Naive B cell (primary cell): ENCODE data around the gene NCAM2. TPM values are rescaled to one million over a fixed set of nuclear protein-coding genes. Genes with fewer than 3 reads are reported as not detected.

Source experiments
- ATAC-seq, 2 donors: fragments of 150-1000 bp; cut with Tn5 transposase; 2 replicates each; pipeline ENCODE4 v1.10.0; 2021; ENCODE audit warnings: low read depth in 2 of 2, mild to moderate bottlenecking in 2 of 2, moderate library complexity in 2 of 2
- DNase-seq: peaks from one replicate; pipeline ENCODE4 v3.0.0; 2022
- H3K27ac Mint-ChIP-seq, 6 donors: one replicate each; pipeline ENCODE4 v1.8.0; 2020 to 2022; ENCODE audit warnings: mild to moderate bottlenecking in 6 of 6, mixed read lengths in 6 of 6, moderate library complexity in 5 of 6, inconsistent platforms in 2 of 6
- H3K27me3 Mint-ChIP-seq, 3 donors: one replicate each; pipeline ENCODE4 v1.8.0; 2021 to 2022; ENCODE audit warnings: mixed read lengths in 3 of 3, mild to moderate bottlenecking in 1 of 3
- H3K36me3 Mint-ChIP-seq, 2 donors: one replicate each; pipeline ENCODE4 v1.8.0; 2020 to 2022; ENCODE audit warnings: mixed read lengths in 2 of 2, inconsistent platforms in 1 of 2, mild to moderate bottlenecking in 1 of 2
- H3K4me1 Mint-ChIP-seq, 3 donors: one replicate each; pipeline ENCODE4 v1.8.0; 2020 to 2022; ENCODE audit warnings: mixed read lengths in 3 of 3, inconsistent platforms in 1 of 3, mild to moderate bottlenecking in 1 of 3, moderate library complexity in 1 of 3
- H3K4me3 Mint-ChIP-seq, 8 donors: one replicate each; pipeline ENCODE4 v1.8.0; 2020 to 2022; ENCODE audit warnings: mild to moderate bottlenecking in 8 of 8, mixed read lengths in 8 of 8, moderate library complexity in 8 of 8, inconsistent platforms in 2 of 8
- H3K9me3 Mint-ChIP-seq, 7 donors: one replicate each; pipeline ENCODE4 v1.8.0; 2020 to 2022; ENCODE audit warnings: mixed read lengths in 7 of 7, mild to moderate bottlenecking in 5 of 7, inconsistent platforms in 2 of 7, moderate library complexity in 1 of 7
- polyA plus RNA-seq, 6 donors: library from polyadenylated mRNA; unstranded; fragments of 300-500 nt; fragmentation: Illumina TruSeq; gene quantifications; one replicate each; pipeline ENCODE4 v1.2.3, GENCODE V29; 2021; ENCODE audit warnings: low read depth in 6 of 6

The NCAM2 gene
- polyA plus RNA-seq, 6 donors from 2014 or later, result 0.44 to 2.5 (median 2.4) TPM; not detected in 3

GRCh38 chr21:21001591-21002100, 3.4 kb downstream of the NCAM2 start:
- DNase-seq (no peak), ATAC-seq (no peak)
- H3K9me3 Mint-ChIP-seq, result no peaks in the 10 kb centered on the region
- H3K27me3 Mint-ChIP-seq, result peaks cover 12 to 39% (median 19%) of the 10 kb centered on the region in 3 donors
- peak overlapping the region in 1 of 6 donors; percentile 45 for H3K27ac Mint-ChIP-seq
- no peak overlapping the region for H3K4me3 Mint-ChIP-seq
- H3K4me1 Mint-ChIP-seq, result peaks cover 6 to 16% (median 12%) of the 10 kb centered on the region in 3 donors
- H3K36me3 Mint-ChIP-seq, result no peaks in the 10 kb centered on the region

DNA sequence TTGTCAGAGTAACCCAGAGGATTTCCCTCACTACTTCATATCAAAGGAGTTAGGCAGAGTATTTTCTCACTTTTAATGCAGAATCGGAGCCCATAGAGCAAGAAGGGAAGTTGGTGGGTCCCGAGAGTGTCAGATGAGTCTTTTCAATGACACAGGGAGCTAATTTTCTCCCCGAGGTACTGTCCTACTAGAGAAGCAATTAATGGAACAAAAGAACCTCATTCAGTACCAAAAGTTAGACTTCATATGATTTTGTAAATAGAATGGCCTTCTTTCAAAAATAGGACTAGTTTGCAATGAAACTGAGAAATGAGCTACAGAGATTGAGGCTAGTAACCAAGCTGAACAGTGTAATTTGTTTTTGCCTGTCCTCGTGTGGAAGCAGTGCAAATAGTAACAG, 3.9 kb downstream of the NCAM2 start:
- no peaks in the 10 kb centered on the region for H3K36me3 Mint-ChIP-seq
- peaks cover 12 to 34% (median 17%) of the 10 kb centered on the region in 3 donors for H3K27me3 Mint-ChIP-seq
- peak overlapping the region in 1 of 6 donors; percentile 45 for H3K27ac Mint-ChIP-seq
- no peak for ATAC-seq
- H3K9me3 Mint-ChIP-seq, result no peaks in the 10 kb centered on the region
- H3K4me3 Mint-ChIP-seq, result no peak overlapping the region
- H3K4me1 Mint-ChIP-seq, result peaks cover 4 to 11% (median 7%) of the 10 kb centered on the region in 3 donors
- DNase-seq, result no peak

GRCh38 chr21:21003701-21004100, 5.5 kb downstream of the NCAM2 start:
- no peak for ATAC-seq
- Mint-ChIP-seq H3K36me3 (no peaks in the 10 kb centered on the region), H3K9me3 (no peaks in the 10 kb centered on the region), H3K4me1 (peaks cover 0 to 3% (median 0%) of the 10 kb centered on the region in 3 donors), H3K27me3 (peaks cover 12 to 25% (median 14%) of the 10 kb centered on the region in 3 donors), H3K4me3 (no peak overlapping the region), H3K27ac (no peak overlapping the region)
- DNase-seq, result no peak

DNA sequence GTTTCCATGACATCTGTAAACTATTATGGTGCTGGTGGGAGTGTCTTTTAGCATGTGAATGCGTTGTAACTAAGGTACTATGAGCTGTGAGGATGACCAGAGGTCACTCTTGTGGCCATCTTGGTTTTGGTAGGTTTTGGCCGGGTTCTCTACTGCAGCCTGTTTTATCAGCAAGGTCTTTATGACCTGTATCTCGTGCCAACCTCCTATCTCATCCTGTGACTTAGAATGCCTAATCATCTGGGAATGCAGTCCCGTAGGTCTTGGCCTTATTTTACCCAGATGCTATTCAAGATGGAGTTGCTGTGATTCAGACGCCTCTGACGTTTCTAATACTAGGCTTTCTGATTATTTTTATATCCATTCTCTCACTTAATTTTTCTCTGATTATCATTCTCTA, 9.4 kb downstream of the NCAM2 start:
- H3K27me3 Mint-ChIP-seq, result peaks cover 0 to 6% (median 0%) of the 10 kb centered on the region in 3 donors
- H3K4me1 Mint-ChIP-seq, result no peaks in the 10 kb centered on the region
- no peak for DNase-seq
- no peak overlapping the region for H3K4me3 Mint-ChIP-seq
- no peaks in the 10 kb centered on the region for H3K9me3 Mint-ChIP-seq
- H3K27ac Mint-ChIP-seq, result no peak overlapping the region
- H3K36me3 Mint-ChIP-seq, result no peaks in the 10 kb centered on the region
- no peak for ATAC-seq

DNA sequence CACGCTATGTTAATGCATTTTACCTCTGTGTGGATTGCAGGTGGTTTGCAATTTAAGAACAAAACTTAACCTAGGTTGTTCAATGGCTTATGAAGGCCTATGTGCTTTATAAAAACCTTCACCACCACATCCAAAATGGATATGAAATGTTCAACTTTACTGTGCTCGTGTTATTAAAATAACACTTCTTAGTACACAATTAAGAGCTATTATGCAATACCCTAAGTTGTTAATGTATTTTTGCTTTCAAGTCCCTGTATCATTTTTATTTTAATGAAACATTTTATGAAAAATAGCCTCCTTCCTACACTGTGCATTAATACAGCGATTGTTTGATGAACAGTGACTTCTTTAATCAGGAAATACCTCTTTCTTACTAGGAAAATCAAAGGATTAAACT, 12.0 kb downstream of the NCAM2 start:
- H3K27me3 Mint-ChIP-seq, result no peaks in the 10 kb centered on the region

GRCh38 chr21:21010698-21011097, 12.5 kb downstream of the NCAM2 start:
- Mint-ChIP-seq H3K27ac (no peak overlapping the region), H3K4me1 (no peaks in the 10 kb centered on the region), H3K4me3 (no peak overlapping the region), H3K36me3 (peaks cover 0 to 8% of the 10 kb centered on the region in 2 donors), H3K27me3 (no peaks in the 10 kb centered on the region), H3K9me3 (peaks cover 0 to 2% (median 0%) of the 10 kb centered on the region in 7 donors)
- no peak for DNase-seq
- no peak for ATAC-seq

More for the DNA sequence above, 12.0 kb downstream of the NCAM2 start:
- Mint-ChIP-seq H3K4me3 (no peak overlapping the region), H3K4me1 (no peaks in the 10 kb centered on the region), H3K36me3 (peaks cover 0 to 8% of the 10 kb centered on the region in 2 donors), H3K9me3 (peaks cover 0 to 2% (median 0%) of the 10 kb centered on the region in 7 donors), H3K27ac (no peak overlapping the region)
- no peak for ATAC-seq
- no peak for DNase-seq

DNA sequence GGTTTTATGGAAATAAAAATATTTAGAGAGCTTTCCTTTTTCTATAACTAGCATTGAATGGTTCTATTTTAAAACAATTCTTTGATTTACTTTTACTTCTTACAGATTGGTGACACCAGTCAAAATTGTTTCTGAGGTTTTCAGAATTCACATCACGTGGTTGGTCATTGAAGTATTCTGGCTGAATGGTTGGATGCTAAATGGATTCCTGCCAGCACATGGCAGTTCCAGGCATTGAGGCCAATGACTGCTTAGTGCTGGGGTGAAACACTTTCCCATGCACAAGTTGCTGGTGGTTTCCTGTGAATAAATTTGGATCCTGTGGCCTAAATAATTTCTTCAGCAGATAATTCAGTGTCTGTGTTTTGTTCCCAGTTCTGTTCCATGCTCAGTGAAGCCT, 20.6 kb downstream of the NCAM2 start:
- H3K4me1 Mint-ChIP-seq, result no peaks in the 10 kb centered on the region
- no peaks in the 10 kb centered on the region for H3K27me3 Mint-ChIP-seq
- ATAC-seq (no peak), DNase-seq (no peak)
- H3K9me3 Mint-ChIP-seq, result peaks cover 0 to 2% (median 0%) of the 10 kb centered on the region in 7 donors
- H3K4me3 Mint-ChIP-seq, result no peak overlapping the region
- peaks cover 0 to 8% of the 10 kb centered on the region in 2 donors for H3K36me3 Mint-ChIP-seq
- H3K27ac Mint-ChIP-seq, result no peak overlapping the region

DNA sequence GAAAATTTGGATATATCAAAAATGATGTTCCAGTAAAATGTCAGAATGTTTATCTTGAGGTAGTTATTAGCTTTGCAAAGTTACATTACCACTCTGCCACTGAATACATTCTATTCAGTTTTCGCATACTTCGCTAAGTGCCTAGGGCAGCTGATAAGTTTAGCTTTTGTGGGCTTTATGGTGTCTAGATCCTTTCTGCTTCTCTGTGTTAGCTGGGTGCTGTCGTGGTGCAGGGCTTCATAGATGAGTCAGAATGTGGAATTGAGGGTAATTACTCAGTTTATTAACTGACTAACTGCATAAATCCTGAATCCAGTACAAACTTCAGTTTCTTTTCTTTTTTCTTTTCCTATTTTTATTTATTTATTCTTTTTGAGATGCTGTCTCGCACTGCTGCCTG, 21.5 kb downstream of the NCAM2 start:
- no peak for ATAC-seq
- H3K27ac Mint-ChIP-seq, result no peak overlapping the region
- peaks cover 0 to 5% of the 10 kb centered on the region in 2 donors for H3K36me3 Mint-ChIP-seq
- H3K4me3 Mint-ChIP-seq, result no peak overlapping the region
- peaks cover 0 to 1% (median 0%) of the 10 kb centered on the region in 7 donors for H3K9me3 Mint-ChIP-seq
- no peak for DNase-seq
- H3K4me1 Mint-ChIP-seq, result no peaks in the 10 kb centered on the region
- no peaks in the 10 kb centered on the region for H3K27me3 Mint-ChIP-seq

DNA sequence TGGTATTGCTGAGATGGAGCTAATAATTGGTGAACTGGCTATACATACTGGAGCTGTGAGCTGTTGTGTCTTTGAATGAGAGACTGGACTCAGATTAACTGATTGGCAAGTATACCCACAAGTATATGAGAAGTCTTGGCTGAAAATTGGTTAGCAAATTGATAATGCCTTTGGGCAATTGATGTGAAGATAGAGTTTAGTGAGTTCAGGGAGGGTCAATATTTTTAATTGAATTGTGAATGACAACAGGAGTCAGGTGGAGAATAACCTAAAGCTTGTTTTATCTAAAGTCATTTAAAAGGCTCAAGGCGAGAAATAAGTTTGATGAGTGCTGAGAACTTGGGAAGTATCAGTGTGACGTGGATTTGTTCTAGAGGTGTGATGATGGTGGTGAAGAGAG, 27.5 kb downstream of the NCAM2 start:
- no peaks in the 10 kb centered on the region for H3K9me3 Mint-ChIP-seq
- H3K4me3 Mint-ChIP-seq, result no peak overlapping the region
- ATAC-seq (no peak), DNase-seq (no peak)
- no peaks in the 10 kb centered on the region for H3K27me3 Mint-ChIP-seq
- H3K27ac Mint-ChIP-seq, result peak overlapping the region in 1 of 6 donors; percentile 3
- H3K36me3 Mint-ChIP-seq, result no peaks in the 10 kb centered on the region
- no peaks in the 10 kb centered on the region for H3K4me1 Mint-ChIP-seq

- DNase-seq (no peak), ATAC-seq (no peak)
- H3K27me3 Mint-ChIP-seq, result no peaks in the 10 kb centered on the region
- no peaks in the 10 kb centered on the region for H3K36me3 Mint-ChIP-seq
- H3K27ac Mint-ChIP-seq, result no peak overlapping the region
- no peaks in the 10 kb centered on the region for H3K4me1 Mint-ChIP-seq
- H3K4me3 Mint-ChIP-seq, result no peak overlapping the region
- H3K9me3 Mint-ChIP-seq, result no peaks in the 10 kb centered on the region
These were observed 30.1 kb downstream of the NCAM2 start for GRCh38 chr21:21028275-21028820.

DNA sequence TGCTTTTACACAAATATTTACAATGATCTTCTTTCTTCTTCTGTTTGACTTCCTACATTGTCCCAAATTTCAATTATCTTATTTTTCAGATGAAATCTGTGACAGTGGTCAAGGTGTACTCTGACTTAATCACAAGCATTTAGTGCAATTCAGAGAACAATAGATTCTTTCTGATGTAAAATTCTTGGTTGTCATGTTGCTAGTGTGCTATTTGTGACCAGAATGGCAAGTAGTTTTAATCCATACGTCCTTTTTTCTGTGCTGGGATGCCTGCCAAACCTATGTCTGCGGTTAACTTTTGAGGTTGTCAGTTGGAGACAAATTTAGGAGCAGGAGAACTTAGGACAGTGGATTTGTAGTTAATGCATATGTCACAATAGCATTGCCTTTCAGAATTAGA, 31.0 kb downstream of the NCAM2 start:
- ATAC-seq, result no peak
- H3K9me3 Mint-ChIP-seq, result no peaks in the 10 kb centered on the region
- no peaks in the 10 kb centered on the region for H3K4me1 Mint-ChIP-seq
- no peak overlapping the region for H3K4me3 Mint-ChIP-seq
- H3K36me3 Mint-ChIP-seq, result no peaks in the 10 kb centered on the region
- no peak for DNase-seq
- H3K27ac Mint-ChIP-seq, result no peak overlapping the region
- H3K27me3 Mint-ChIP-seq, result no peaks in the 10 kb centered on the region

GRCh38 chr21:21030311-21030710, 32.1 kb downstream of the NCAM2 start:
- Mint-ChIP-seq H3K9me3 (no peaks in the 10 kb centered on the region), H3K27me3 (no peaks in the 10 kb centered on the region), H3K4me3 (no peak overlapping the region), H3K36me3 (no peaks in the 10 kb centered on the region), H3K4me1 (no peaks in the 10 kb centered on the region), H3K27ac (no peak overlapping the region)
- DNase-seq (no peak), ATAC-seq (no peak)

DNA sequence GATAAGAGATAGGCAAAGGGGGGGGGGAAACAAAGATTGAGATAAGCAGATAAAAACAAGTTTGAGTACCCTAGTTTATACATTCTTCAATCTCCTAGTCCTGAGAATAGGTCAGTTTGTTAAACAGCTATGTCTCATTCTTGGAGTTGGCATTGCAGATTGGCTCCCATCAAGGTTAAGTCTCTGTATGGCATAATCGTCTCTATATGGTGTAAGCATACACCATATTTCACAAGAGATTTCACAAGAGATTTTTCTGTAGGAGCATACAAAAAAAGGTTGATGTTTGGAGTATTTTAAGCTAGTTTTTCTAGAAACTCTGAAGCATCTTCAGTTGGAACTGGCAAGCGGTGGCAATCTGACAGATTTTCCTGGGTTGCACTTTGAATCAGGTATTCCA, 35.8 kb downstream of the NCAM2 start:
- Mint-ChIP-seq H3K27ac (no peak overlapping the region), H3K36me3 (no peaks in the 10 kb centered on the region), H3K4me3 (no peak overlapping the region), H3K9me3 (no peaks in the 10 kb centered on the region), H3K27me3 (no peaks in the 10 kb centered on the region), H3K4me1 (no peaks in the 10 kb centered on the region)
- no peak for DNase-seq
- ATAC-seq, result no peak

DNA sequence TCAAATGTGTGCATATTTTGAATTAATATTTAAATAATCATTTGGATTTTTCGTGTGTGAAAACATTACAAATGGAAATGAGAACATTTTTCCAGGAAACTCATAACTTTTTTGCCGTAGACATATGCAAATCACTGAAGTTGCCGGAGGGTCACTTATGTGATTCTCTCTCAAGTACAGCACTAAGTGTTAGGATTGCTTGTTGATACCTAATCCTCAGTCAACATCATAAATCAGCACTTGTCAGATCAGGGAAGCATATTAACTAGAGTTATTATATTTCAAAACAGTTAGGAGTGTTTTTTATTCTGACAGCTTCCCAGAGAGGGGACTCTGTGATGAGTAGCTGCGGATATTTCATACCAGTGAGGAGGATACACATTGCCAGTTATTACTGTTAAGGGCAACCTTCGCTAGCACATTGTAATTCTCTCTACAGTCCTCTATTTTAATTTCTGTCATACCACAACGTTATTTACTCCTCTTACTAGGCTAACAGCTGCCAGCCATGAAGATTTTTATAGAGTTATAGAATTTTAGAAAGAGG, 41.5 kb downstream of the NCAM2 start:
- Mint-ChIP-seq H3K27ac (no peak overlapping the region), H3K36me3 (no peaks in the 10 kb centered on the region), H3K4me3 (no peak overlapping the region), H3K27me3 (no peaks in the 10 kb centered on the region), H3K9me3 (peaks cover 0 to 3% (median 0%) of the 10 kb centered on the region in 7 donors), H3K4me1 (no peaks in the 10 kb centered on the region)
- no peak for ATAC-seq
- no peak for DNase-seq
